ENCODE measurements around the gene TMEM170A. TPM values are rescaled to one million over a fixed set of nuclear protein-coding genes. Genes with fewer than 3 reads are reported as not detected.

TMEM170A gene
- total RNA-seq, 1 donor from 2014 or later = 30.6 TPM

DNA sequence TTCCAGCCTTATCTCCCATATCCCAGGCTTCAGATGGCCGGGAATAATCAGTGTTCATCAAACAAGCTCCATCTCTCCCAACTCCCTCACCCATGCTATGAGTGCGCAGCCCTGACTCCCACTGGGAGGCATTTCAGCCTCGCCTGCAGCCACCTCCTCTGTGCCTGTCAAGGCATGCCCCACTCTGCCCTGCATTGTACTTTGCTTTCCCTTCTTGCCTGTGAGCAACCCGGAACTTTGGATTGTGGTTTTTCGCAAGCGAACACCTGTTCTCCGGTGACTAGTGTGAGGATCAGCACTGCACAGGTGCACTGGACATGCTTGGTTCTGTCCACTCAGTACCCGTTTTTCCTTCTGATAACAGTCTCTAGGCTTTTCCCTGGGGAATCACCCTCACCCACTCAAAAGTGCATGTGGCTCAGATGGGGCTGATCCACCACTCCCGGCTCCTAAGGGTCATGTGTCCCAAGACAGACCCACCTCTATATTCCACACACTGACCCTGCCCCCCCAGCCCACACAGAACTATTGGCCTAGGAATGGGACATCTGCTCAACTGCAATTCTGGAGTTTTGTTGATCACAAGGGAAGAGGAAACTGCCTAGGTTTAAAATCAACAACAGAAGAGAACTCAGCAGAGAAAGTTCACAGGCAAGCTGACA, 21.7 kb upstream of the TMEM170A start:
- no peak overlapping the region for H3K4me3 Mint-ChIP-seq (ENCODE audit: unreplicated experiment)
- DNase-seq = no peak
- peaks cover 5% of the 10 kb centered on the region for H3K27me3 Mint-ChIP-seq (ENCODE audit: unreplicated experiment)
- peaks cover 8% of the 10 kb centered on the region for H3K9me3 Mint-ChIP-seq (ENCODE audit: unreplicated experiment)
- peaks cover 6% of the 10 kb centered on the region for H3K4me1 Mint-ChIP-seq (ENCODE audit: low read depth, unreplicated experiment)
- no peaks in the 10 kb centered on the region for H3K36me3 Mint-ChIP-seq (ENCODE audit: unreplicated experiment)
- TF ChIP-seq, protein P1, sequence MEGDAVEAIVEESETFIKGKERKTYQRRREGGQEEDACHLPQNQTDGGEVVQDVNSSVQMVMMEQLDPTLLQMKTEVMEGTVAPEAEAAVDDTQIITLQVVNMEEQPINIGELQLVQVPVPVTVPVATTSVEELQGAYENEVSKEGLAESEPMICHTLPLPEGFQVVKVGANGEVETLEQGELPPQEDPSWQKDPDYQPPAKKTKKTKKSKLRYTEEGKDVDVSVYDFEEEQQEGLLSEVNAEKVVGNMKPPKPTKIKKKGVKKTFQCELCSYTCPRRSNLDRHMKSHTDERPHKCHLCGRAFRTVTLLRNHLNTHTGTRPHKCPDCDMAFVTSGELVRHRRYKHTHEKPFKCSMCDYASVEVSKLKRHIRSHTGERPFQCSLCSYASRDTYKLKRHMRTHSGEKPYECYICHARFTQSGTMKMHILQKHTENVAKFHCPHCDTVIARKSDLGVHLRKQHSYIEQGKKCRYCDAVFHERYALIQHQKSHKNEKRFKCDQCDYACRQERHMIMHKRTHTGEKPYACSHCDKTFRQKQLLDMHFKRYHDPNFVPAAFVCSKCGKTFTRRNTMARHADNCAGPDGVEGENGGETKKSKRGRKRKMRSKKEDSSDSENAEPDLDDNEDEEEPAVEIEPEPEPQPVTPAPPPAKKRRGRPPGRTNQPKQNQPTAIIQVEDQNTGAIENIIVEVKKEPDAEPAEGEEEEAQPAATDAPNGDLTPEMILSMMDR (IDR thresholded peaks at IDR 0.05; ENCODE audit: partially characterized antibody, unreplicated experiment) = no peak
- H3K27ac Mint-ChIP-seq (ENCODE audit: unreplicated experiment) = peak overlapping the region; percentile 43

DNA sequence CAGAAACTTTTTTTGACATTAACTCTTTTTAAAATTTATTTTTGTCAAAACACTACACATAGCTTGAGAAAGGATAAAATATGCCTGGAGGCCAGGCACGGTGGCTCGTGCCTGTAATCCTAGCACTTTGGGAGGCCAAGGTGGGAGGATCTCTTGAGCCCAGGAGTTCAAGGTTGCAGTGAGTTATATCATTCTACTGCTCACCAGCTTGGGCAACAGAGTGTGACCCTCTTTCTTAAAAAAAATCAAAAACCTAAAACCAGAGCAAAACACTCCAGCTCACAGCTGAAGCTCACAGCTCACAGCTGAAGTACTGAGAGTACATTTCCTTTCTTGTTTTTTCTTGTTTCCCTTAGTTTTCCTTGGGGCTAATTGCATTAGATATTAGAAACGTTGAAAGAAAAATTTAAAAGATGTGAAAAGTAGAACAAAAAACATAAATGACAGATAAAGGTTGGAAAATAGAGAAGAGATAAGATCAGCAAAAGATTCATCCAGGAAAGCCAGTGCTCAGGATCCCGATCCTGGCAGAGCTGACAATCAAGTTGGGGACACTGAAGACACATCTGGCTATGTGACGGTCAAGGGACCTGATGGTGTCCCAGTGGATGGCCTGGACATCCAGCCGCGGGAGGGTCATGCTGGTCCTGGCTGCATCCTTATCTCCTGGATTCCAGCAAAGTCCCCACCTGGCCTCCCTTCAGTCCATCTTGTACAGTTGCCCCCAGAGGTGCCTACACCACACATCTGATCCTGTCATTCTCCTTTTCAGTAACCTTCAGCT, 20.9 kb upstream of the TMEM170A start:
- Mint-ChIP-seq H3K36me3 (ENCODE audit: unreplicated experiment) (no peaks in the 10 kb centered on the region), H3K9me3 (ENCODE audit: unreplicated experiment) (peaks cover 9% of the 10 kb centered on the region), H3K27ac (ENCODE audit: unreplicated experiment) (no peak overlapping the region), H3K4me1 (ENCODE audit: low read depth, unreplicated experiment) (peaks cover 6% of the 10 kb centered on the region), H3K4me3 (ENCODE audit: unreplicated experiment) (no peak overlapping the region), H3K27me3 (ENCODE audit: unreplicated experiment) (peaks cover 5% of the 10 kb centered on the region)
- TF ChIP-seq, protein P1 (IDR thresholded peaks at IDR 0.05; ENCODE audit: partially characterized antibody, unreplicated experiment) = no peak
- DNase-seq = no peak

DNA sequence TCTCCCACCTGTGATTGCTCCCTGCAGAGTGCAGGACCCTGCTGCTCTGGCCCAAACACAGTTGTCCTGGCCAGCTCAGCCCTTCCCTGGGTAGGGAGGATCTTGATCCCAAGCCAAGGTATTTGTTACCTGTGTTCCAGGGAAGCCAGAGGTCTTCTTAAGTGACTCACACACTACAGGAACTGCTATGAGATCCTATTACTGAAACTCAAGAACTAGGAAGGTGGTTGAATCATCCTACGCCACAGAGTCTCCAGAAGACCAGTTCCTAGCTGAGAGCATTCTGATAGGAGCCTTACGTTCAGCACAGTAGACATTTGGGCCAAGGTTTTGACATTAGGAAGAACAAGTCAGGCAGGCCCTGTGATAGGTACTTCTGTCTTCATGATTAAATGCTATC, 18.7 kb upstream of the TMEM170A start:
- DNase-seq = no peak
- TF ChIP-seq, protein P1 (IDR thresholded peaks at IDR 0.05; ENCODE audit: partially characterized antibody, unreplicated experiment) = no peak
- no peak overlapping the region for H3K27ac Mint-ChIP-seq (ENCODE audit: unreplicated experiment)
- H3K36me3 Mint-ChIP-seq (ENCODE audit: unreplicated experiment) = no peaks in the 10 kb centered on the region
- H3K9me3 Mint-ChIP-seq (ENCODE audit: unreplicated experiment) = peaks cover 9% of the 10 kb centered on the region
- no peak overlapping the region for H3K4me3 Mint-ChIP-seq (ENCODE audit: unreplicated experiment)
- H3K27me3 Mint-ChIP-seq (ENCODE audit: unreplicated experiment) = peaks cover 5% of the 10 kb centered on the region
- H3K4me1 Mint-ChIP-seq (ENCODE audit: low read depth, unreplicated experiment) = peaks cover 6% of the 10 kb centered on the region

DNA sequence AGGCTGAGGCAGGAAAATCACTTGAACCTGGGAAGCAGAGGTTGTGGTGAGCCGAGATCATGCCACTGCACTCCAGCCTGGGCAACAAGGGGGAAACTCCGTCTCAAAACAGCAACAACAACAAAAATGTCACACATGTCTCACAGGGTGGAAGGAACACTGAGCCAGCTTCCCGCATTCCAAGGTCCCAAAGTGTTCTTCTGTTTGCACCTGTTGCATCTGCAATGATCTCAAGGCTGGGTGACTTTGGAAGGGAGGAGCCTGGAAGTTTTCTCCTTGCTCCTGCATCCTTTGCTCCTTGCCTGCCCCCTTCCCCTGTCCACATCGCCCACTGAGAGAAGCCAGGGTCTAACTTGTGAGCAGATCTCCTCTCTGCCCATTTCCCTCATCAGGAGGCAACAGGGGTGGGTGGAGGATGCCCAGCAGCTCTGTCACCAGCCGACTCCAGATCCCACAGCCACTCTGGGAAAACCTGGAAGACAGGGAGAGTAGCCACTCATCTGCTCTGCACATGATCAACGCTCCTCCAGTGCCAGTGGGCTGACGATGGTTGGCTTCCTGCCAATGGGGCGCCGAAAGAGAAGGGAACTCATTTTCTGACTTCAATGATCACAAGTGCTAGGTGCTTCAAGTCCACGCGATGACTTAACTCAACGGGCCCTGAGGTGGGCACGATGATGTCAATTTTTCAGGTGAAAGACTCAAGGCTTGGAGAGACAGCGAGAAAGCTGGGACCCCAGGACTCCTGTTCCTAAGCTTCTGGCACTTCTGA, 18.1 kb upstream of the TMEM170A start:
- H3K4me3 Mint-ChIP-seq (ENCODE audit: unreplicated experiment) = no peak overlapping the region
- no peak overlapping the region for H3K27ac Mint-ChIP-seq (ENCODE audit: unreplicated experiment)

More for the DNA sequence above, 18.1 kb upstream of the TMEM170A start:
- Mint-ChIP-seq H3K9me3 (ENCODE audit: unreplicated experiment) (peaks cover 9% of the 10 kb centered on the region), H3K27me3 (ENCODE audit: unreplicated experiment) (peaks cover 6% of the 10 kb centered on the region), H3K36me3 (ENCODE audit: unreplicated experiment) (no peaks in the 10 kb centered on the region), H3K4me1 (ENCODE audit: low read depth, unreplicated experiment) (peaks cover 6% of the 10 kb centered on the region)
- TF ChIP-seq, protein P1 (IDR thresholded peaks at IDR 0.05; ENCODE audit: partially characterized antibody, unreplicated experiment) = no peak
- DNase-seq = no peak
